Measurements from ENCODE around the gene EDC3. TPM values are rescaled to one million over a fixed set of nuclear protein-coding genes. Genes with fewer than 3 reads are reported as not detected.

Gene EDC3
- total RNA-seq, 2 experiments from 2014 or later = 11.0 to 11.1 TPM

GRCh38 chr15:74620636-74621545 is 74.9 kb downstream of the EDC3 start:
- peak; percentile 89 for ATAC-seq (ENCODE audit: poor library complexity)
- Mint-ChIP-seq H3K36me3 (ENCODE audit: low read depth) (peaks cover 92% of the 10 kb centered on the region), H3K9me3 (no peaks in the 10 kb centered on the region), H3K4me1 (ENCODE audit: low read depth) (peaks cover 49% of the 10 kb centered on the region), H3K27me3 (no peaks in the 10 kb centered on the region), H3K27ac (peak overlapping the region; percentile 67), H3K4me3 (peak overlapping the region; percentile 78)
- no peak overlapping the region for H3K4me3 ChIP-seq (ENCODE audit: low read length)
- intact Hi-C loops (cut with DNase I, micrococcal nuclease) = no loop called here
- ChIA-PET POLR2A (interaction anchor here (0.8 to 1.5 kb wide), 2 partner anchors 11 to 163 kb away, joined by 3 read pairs; no protein-coding TSS in a partner anchor), CTCF (interaction anchor here (0.6 to 2.2 kb wide), 15 partner anchors 12 to 330 kb away, joined by 3 to 34 read pairs (median 3); no protein-coding TSS in a partner anchor)
- H3K27me3 ChIP-seq (ENCODE audit: control insufficient read depth in 1 of 2, insufficient read depth in 2 of 2, low read length in 2 of 2) = no peaks in the 10 kb centered on the region
- no peaks in the 10 kb centered on the region for H3K9me3 ChIP-seq (ENCODE audit: control insufficient read depth in 1 of 2, insufficient read depth in 1 of 2, low read length in 2 of 2)
- peak; percentile 48 to 89 (median 67) for DNase-seq
- TF ChIP-seq CTCF (IDR thresholded peaks at IDR 0.05) = peak; percentile 86
- peaks cover 75% of the 10 kb centered on the region for H3K36me3 ChIP-seq (ENCODE audit: insufficient read depth, low read length)
- H3K4me1 ChIP-seq (ENCODE audit: insufficient read depth, low read length) = peaks cover 64% of the 10 kb centered on the region
- H3K27ac ChIP-seq (ENCODE audit: low read depth in 1 of 2, low read length in 2 of 2) = no peak overlapping the region

- H3K9me3 Mint-ChIP-seq = no peaks in the 10 kb centered on the region
- intact Hi-C loops (cut with DNase I, micrococcal nuclease) = loop anchor here (2.0 to 10.0 kb wide), 7 partner anchors 72 to 1025 kb away; partner anchors contain the start of genes C15orf39 (in 1 of the 2), COX5A (in 1 of the 2), IMP3 (in 1 of the 2) and PML (in 1 of the 2)
- no peak for ATAC-seq (ENCODE audit: poor library complexity)
- no peak for TF ChIP-seq CTCF (IDR thresholded peaks at IDR 0.05)
- no peak overlapping the region for H3K4me3 ChIP-seq (ENCODE audit: low read length)
- H3K4me3 Mint-ChIP-seq = peak overlapping the region; percentile 70
- POLR2A ChIA-PET = no interaction called here
- peaks cover 67% of the 10 kb centered on the region for H3K36me3 ChIP-seq (ENCODE audit: insufficient read depth, low read length)
- H3K27ac Mint-ChIP-seq = peak overlapping the region; percentile 12
- no peaks in the 10 kb centered on the region for H3K27me3 ChIP-seq (ENCODE audit: control insufficient read depth in 1 of 2, insufficient read depth in 2 of 2, low read length in 2 of 2)
- H3K36me3 Mint-ChIP-seq (ENCODE audit: low read depth) = peaks cover 86% of the 10 kb centered on the region
- DNase-seq = no peak
- H3K9me3 ChIP-seq (ENCODE audit: control insufficient read depth in 1 of 2, insufficient read depth in 1 of 2, low read length in 2 of 2) = no peaks in the 10 kb centered on the region
- H3K4me1 Mint-ChIP-seq (ENCODE audit: low read depth) = peaks cover 49% of the 10 kb centered on the region
- H3K4me1 ChIP-seq (ENCODE audit: insufficient read depth, low read length) = peaks cover 66% of the 10 kb centered on the region
- no peaks in the 10 kb centered on the region for H3K27me3 Mint-ChIP-seq
- CTCF ChIA-PET = interaction anchor here (1.3 to 1.6 kb wide), 2 partner anchors 149 to 161 kb away, joined by 4 to 5 read pairs; no protein-coding TSS in a partner anchor
- no peak overlapping the region for H3K27ac ChIP-seq (ENCODE audit: low read depth in 1 of 2, low read length in 2 of 2)
These were observed 75.7 kb downstream of the EDC3 start for GRCh38 chr15:74619916-74620635.

GRCh38 chr15:74618841-74619596 is 76.8 kb downstream of the EDC3 start:
- Mint-ChIP-seq H3K9me3 (no peaks in the 10 kb centered on the region), H3K4me1 (ENCODE audit: low read depth) (peaks cover 49% of the 10 kb centered on the region), H3K27ac (peak overlapping the region; percentile 99), H3K36me3 (ENCODE audit: low read depth) (peaks cover 81% of the 10 kb centered on the region), H3K27me3 (no peaks in the 10 kb centered on the region), H3K4me3 (peak overlapping the region; percentile 70)
- TF ChIP-seq CTCF (IDR thresholded peaks at IDR 0.05) = no peak
- intact Hi-C loops (cut with DNase I, micrococcal nuclease) = loop anchor here (2.0 to 10.0 kb wide), 7 partner anchors 73 to 1026 kb away; partner anchors contain the start of genes C15orf39 (in 1 of the 2), COX5A (in 1 of the 2), IMP3 (in 1 of the 2) and PML (in 1 of the 2)
- POLR2A ChIA-PET = no interaction called here
- Histone ChIP-seq H3K27me3 (ENCODE audit: control insufficient read depth in 1 of 2, insufficient read depth in 2 of 2, low read length in 2 of 2) (no peaks in the 10 kb centered on the region), H3K9me3 (ENCODE audit: control insufficient read depth in 1 of 2, insufficient read depth in 1 of 2, low read length in 2 of 2) (no peaks in the 10 kb centered on the region), H3K27ac (ENCODE audit: low read depth in 1 of 2, low read length in 2 of 2) (no peak overlapping the region), H3K36me3 (ENCODE audit: insufficient read depth, low read length) (peaks cover 56% of the 10 kb centered on the region), H3K4me1 (ENCODE audit: insufficient read depth, low read length) (peaks cover 73% of the 10 kb centered on the region), H3K4me3 (ENCODE audit: low read length) (no peak overlapping the region)
- ATAC-seq (ENCODE audit: poor library complexity) (no peak), DNase-seq (no peak)
- CTCF ChIA-PET = interaction anchor here (1.0 kb wide), 1 partner anchor 169 kb away, joined by 3 read pairs; no protein-coding TSS in a partner anchor
